Measurements from ENCODE around the gene CECR2. TPM values are rescaled to one million over a fixed set of nuclear protein-coding genes. Genes with fewer than 3 reads are reported as not detected.
A peak's percentile ranks its signal among the peaks of the same experiment; 100 is the strongest.

CECR2 gene
- total RNA-seq, 6 donors from 2014 or later: 5.8 to 35.6 (median 11.6) TPM

DNA sequence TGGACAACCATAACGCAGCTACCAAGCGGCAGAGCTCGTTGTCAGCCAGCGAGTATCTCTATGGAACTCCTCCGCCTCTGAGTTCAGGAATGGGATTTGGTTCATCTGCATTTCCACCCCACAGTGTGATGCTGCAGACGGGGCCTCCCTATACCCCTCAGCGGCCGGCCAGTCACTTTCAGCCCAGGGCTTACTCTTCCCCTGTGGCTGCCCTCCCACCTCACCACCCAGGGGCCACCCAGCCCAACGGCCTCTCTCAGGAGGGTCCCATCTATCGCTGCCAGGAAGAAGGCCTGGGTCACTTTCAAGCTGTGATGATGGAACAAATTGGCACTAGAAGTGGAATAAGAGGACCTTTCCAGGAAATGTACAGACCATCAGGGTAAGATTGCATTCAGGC lies 179.9 kb downstream of the CECR2 start:
- no peaks in the 10 kb centered on the region for H3K4me1 ChIP-seq
- H3K9me3 ChIP-seq: no peaks in the 10 kb centered on the region
- peak in 1 of 2 donors; percentile 50 for ATAC-seq (ENCODE audit: low FRiP score in 2 of 2)
- peaks cover 0 to 31% (median 11%) of the 10 kb centered on the region in 4 donors for H3K36me3 ChIP-seq
- H3K27ac ChIP-seq: no peak overlapping the region
- TF ChIP-seq EP300 (IDR thresholded peaks at IDR 0.05) (no peak), POLR2A (IDR thresholded peaks at IDR 0.05) (no peak), POLR2AphosphoS5 (IDR thresholded peaks at IDR 0.05) (no peak)
- TF ChIP-seq, protein P1, sequence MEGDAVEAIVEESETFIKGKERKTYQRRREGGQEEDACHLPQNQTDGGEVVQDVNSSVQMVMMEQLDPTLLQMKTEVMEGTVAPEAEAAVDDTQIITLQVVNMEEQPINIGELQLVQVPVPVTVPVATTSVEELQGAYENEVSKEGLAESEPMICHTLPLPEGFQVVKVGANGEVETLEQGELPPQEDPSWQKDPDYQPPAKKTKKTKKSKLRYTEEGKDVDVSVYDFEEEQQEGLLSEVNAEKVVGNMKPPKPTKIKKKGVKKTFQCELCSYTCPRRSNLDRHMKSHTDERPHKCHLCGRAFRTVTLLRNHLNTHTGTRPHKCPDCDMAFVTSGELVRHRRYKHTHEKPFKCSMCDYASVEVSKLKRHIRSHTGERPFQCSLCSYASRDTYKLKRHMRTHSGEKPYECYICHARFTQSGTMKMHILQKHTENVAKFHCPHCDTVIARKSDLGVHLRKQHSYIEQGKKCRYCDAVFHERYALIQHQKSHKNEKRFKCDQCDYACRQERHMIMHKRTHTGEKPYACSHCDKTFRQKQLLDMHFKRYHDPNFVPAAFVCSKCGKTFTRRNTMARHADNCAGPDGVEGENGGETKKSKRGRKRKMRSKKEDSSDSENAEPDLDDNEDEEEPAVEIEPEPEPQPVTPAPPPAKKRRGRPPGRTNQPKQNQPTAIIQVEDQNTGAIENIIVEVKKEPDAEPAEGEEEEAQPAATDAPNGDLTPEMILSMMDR (IDR thresholded peaks at IDR 0.05): no peak
- WGBS, 2 donors: 92 to 94% methylated on average over 10 of the region's 10 CpGs
- DNase-seq: no peak
- no peaks in the 10 kb centered on the region for H3K27me3 ChIP-seq
- no peak overlapping the region for H3K4me3 ChIP-seq

DNA sequence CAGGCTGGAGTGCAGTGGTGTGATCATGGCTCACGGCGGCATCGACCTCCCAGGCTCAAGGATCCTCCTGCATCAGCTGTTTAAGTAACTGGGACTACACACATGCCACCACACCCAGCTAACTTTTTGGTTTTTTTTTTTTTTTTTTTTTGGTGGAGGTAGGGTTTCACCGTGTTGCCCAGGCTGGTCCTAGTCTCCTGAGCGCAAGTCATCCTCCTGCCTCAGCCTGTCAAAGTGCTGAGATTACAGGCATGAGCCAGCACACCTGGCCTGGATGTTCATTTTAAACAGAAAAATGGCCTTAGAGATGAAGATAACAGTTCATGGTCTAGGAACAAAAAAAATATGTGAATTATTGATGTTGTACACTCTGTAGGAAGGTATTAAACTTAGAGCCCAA lies 180.4 kb downstream of the CECR2 start:
- H3K4me3 ChIP-seq: no peak overlapping the region
- H3K27ac ChIP-seq: no peak overlapping the region
- no peaks in the 10 kb centered on the region for H3K9me3 ChIP-seq
- H3K27me3 ChIP-seq: no peaks in the 10 kb centered on the region
- H3K4me1 ChIP-seq: no peaks in the 10 kb centered on the region
- TF ChIP-seq EP300 (IDR thresholded peaks at IDR 0.05) (no peak), POLR2A (IDR thresholded peaks at IDR 0.05) (no peak), POLR2AphosphoS5 (IDR thresholded peaks at IDR 0.05) (no peak)
- TF ChIP-seq, protein P1 (IDR thresholded peaks at IDR 0.05): no peak
- peaks cover 0 to 31% (median 11%) of the 10 kb centered on the region in 4 donors for H3K36me3 ChIP-seq
- DNase-seq (no peak), ATAC-seq (ENCODE audit: low FRiP score in 2 of 2) (no peak)
- WGBS, 2 donors: 91% methylated on average over 5 of the region's 5 CpGs

GRCh38 chr22:17552737-17553136 lies 183.5 kb downstream of the CECR2 start:
- Histone ChIP-seq H3K4me3 (no peak overlapping the region), H3K27ac (no peak overlapping the region), H3K4me1 (no peaks in the 10 kb centered on the region), H3K27me3 (no peaks in the 10 kb centered on the region), H3K9me3 (no peaks in the 10 kb centered on the region), H3K36me3 (peaks cover 0 to 31% (median 11%) of the 10 kb centered on the region in 4 donors)
- DNase-seq (no peak), ATAC-seq (ENCODE audit: low FRiP score in 2 of 2) (peak in 1 of 2 donors; percentile 20)
- peak in 1 of 2 donors; percentile 16 for TF ChIP-seq POLR2AphosphoS5 (IDR thresholded peaks at IDR 0.05)
- TF ChIP-seq POLR2A (IDR thresholded peaks at IDR 0.05): no peak
- 55 to 71% methylated on average over 7 of the region's 7 CpGs for WGBS, 2 donors

GRCh38 chr22:17554814-17555213 lies 185.6 kb downstream of the CECR2 start:
- Histone ChIP-seq H3K4me1 (no peaks in the 10 kb centered on the region), H3K4me3 (no peak overlapping the region), H3K36me3 (peaks cover 0 to 22% (median 3%) of the 10 kb centered on the region in 4 donors), H3K27me3 (no peaks in the 10 kb centered on the region), H3K9me3 (no peaks in the 10 kb centered on the region), H3K27ac (no peak overlapping the region)
- DNase-seq: no peak
- 88 to 91% methylated on average over 4 of the region's 4 CpGs for WGBS, 2 donors
- TF ChIP-seq EP300 (IDR thresholded peaks at IDR 0.05): no peak
- TF ChIP-seq POLR2AphosphoS5 (IDR thresholded peaks at IDR 0.05): no peak
- TF ChIP-seq, protein P1 (IDR thresholded peaks at IDR 0.05): no peak
- no peak for TF ChIP-seq POLR2A (IDR thresholded peaks at IDR 0.05)
- ATAC-seq (ENCODE audit: low FRiP score in 2 of 2): no peak

DNA sequence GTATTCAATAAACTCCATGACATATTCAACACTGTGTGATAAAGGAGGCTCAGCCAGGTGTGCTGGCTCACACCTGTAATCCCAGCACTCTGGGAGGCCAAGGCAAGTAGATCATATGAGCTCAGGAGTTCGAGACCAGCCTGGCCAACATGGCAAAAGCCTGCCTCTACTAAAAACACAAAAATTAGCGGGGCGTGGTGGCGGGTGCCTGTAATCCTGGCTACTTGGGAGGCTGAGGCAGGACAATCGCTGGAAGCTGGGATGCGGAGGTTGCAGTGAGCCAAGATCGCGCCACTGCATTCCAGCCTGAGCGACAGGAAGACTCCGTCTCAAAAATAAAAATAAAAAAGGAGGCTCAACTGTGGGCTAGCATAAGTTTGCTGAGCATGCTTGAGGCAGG lies 189.9 kb downstream of the CECR2 start:
- DNase-seq (no peak), ATAC-seq (ENCODE audit: low FRiP score in 2 of 2) (no peak)
- Histone ChIP-seq H3K4me3 (no peak overlapping the region), H3K4me1 (peaks cover 0 to 7% (median 5%) of the 10 kb centered on the region in 4 donors), H3K27ac (peak overlapping the region in 1 of 4 donors; percentile 17), H3K27me3 (no peaks in the 10 kb centered on the region), H3K36me3 (peaks cover 0 to 2% (median 0%) of the 10 kb centered on the region in 4 donors), H3K9me3 (no peaks in the 10 kb centered on the region)
- WGBS, 2 donors: 90 to 96% methylated on average over 10 of the region's 10 CpGs
- TF ChIP-seq POLR2A (IDR thresholded peaks at IDR 0.05) (no peak), EP300 (IDR thresholded peaks at IDR 0.05) (no peak), POLR2AphosphoS5 (IDR thresholded peaks at IDR 0.05) (no peak)
- TF ChIP-seq, protein P1 (IDR thresholded peaks at IDR 0.05): no peak

Data from upper lobe of left lung (tissue), 6 donors.